Endodermal cell (in vitro differentiated cells): ENCODE measurements around the gene CAMTA1. TPM values are rescaled to one million over a fixed set of nuclear protein-coding genes. Genes with fewer than 3 reads are reported as not detected.

Experiments used
- DNase-seq: peaks from one replicate; pipeline ENCODE4 v3.0.0-alpha.2; 2017
- H3K27ac ChIP-seq: 2 replicates; pipeline ENCODE4 v1.5.1; 2013; ENCODE audit warnings: mild to moderate bottlenecking, low read depth, low read length, moderate library complexity
- H3K27me3 ChIP-seq: 2 replicates; pipeline ENCODE4 v1.6.1; 2013; ENCODE audit warnings: mild to moderate bottlenecking, low read length, moderate library complexity; ENCODE audit not compliant: insufficient read depth, control insufficient read depth, poor library complexity, severe bottlenecking
- H3K36me3 ChIP-seq: 2 replicates; pipeline ENCODE4 v1.7.0; 2013; ENCODE audit warnings: mild to moderate bottlenecking, low read length, moderate library complexity; ENCODE audit not compliant: control insufficient read depth, insufficient read depth
- H3K4me1 ChIP-seq: one replicate; pipeline ENCODE4 v1.7.0; 2013; ENCODE audit warnings: low read length; ENCODE audit not compliant: control insufficient read depth, insufficient read depth
- H3K4me3 ChIP-seq: 2 replicates; pipeline ENCODE4 v1.5.1; 2013; ENCODE audit warnings: mild to moderate bottlenecking, low read length, moderate library complexity
- H3K9ac ChIP-seq: 2 replicates; pipeline ENCODE4 v1.6.1; 2013; ENCODE audit warnings: mild to moderate bottlenecking, low read length, moderate library complexity; ENCODE audit not compliant: poor library complexity, severe bottlenecking; ENCODE audit errors: extremely low read depth
- H3K9me3 ChIP-seq: 2 replicates; pipeline ENCODE4 v1.6.1; 2013; ENCODE audit warnings: mild to moderate bottlenecking, low read length, moderate library complexity; ENCODE audit not compliant: control insufficient read depth
- H3K27ac Mint-ChIP-seq: 2 replicates; pipeline ENCODE4 v1.8.0; 2020; ENCODE audit warnings: mixed read lengths
- H3K27me3 Mint-ChIP-seq: 2 replicates; pipeline ENCODE4 v1.8.0; 2021; ENCODE audit warnings: mild to moderate bottlenecking, mixed read lengths; ENCODE audit not compliant: insufficient read depth
- H3K36me3 Mint-ChIP-seq: 2 replicates; pipeline ENCODE4 v1.8.0; 2020; ENCODE audit warnings: low read depth, mixed read lengths
- H3K4me1 Mint-ChIP-seq: 2 replicates; pipeline ENCODE4 v1.8.0; 2020; ENCODE audit warnings: mixed read lengths
- H3K4me3 Mint-ChIP-seq: 2 replicates; pipeline ENCODE4 v1.8.0; 2020; ENCODE audit warnings: mild to moderate bottlenecking, moderate library complexity, mixed read lengths
- H3K9me3 Mint-ChIP-seq: 2 replicates; pipeline ENCODE4 v1.8.0; 2020; ENCODE audit warnings: mild to moderate bottlenecking, mixed read lengths
- WGBS, 2 experiments: methylation state at CpG; one replicate each; pipeline versions ENCODE4 v1.1.5 to v1.1.7; 2013; ENCODE audit warnings: missing lambda C conversion rate in 2 of 2, mixed read lengths in 1 of 2; ENCODE audit not compliant: insufficient coverage in 1 of 2, insufficient read length in 1 of 2; 5-methylcytosine and 5-hydroxymethylcytosine counted together
- total RNA-seq, 2 donors: library from RNA; stranded (reverse); fragmentation: NEBNext Ultra II Directional in 1 of 2; extraction: Animal tissue kit (Norgen Biotek cat#: 25700) in 1 of 2; gene quantifications; 2 replicates in 1 of 2; 3 replicates in 1 of 2; pipeline ENCODE4 v1.2.1, GENCODE V29; 2021
- TF ChIP-seq, protein P1 (sequence below): fragments of 200-600 bp; sonication (generic); conservative IDR thresholded peaks from 2 replicates; pipeline ENCODE4 v1.5.0; 2021; ENCODE audit warnings: antibody characterized with exemption, mild to moderate bottlenecking

Gene CAMTA1
- total RNA-seq, 2 donors from 2014 or later: 123 to 137 TPM

DNA sequence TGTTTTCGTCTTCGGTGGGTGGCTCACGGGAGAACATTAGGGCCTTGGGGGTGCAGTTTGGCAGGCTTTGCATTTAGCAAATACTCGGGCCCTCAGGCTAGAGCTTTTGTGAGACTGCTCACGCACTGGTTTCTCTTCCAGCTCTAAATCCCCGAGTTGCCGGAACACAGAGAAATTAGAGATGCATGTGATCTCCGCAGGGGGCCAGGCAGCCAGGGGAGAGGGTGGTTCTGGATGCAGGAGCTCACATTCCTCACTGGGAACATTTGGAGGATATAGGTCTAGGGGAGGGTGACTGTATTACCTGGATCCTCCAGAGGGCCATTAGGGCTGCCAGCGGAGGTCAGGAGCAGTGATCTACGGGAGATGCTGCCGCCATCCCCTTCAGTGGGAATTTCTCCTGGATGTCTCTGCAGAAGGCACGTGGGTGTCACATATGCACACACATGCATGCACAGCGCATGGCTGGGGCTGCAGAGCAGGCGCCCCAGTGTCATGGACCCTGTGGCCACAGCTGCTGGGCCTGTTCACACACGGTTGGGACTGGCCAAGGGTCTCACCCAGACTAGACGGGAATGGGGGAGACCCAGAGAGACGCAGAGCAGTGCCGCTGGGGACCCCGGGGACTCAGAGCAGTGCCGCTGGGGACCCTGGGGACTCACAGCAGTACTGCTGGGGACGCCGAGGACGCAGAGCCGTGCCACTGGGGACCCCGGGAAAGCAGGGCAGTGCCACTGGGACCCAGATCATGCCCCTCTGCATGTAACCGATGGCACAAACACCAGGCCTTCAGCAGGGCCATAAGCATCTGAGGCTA lies 258.7 kb downstream of the CAMTA1 start:
- no peak overlapping the region for H3K4me3 Mint-ChIP-seq
- peak; percentile 64 for DNase-seq
- no peak overlapping the region for H3K27ac Mint-ChIP-seq
- Histone ChIP-seq H3K4me1 (no peaks in the 10 kb centered on the region), H3K4me3 (no peak overlapping the region), H3K36me3 (no peaks in the 10 kb centered on the region), H3K9me3 (no peaks in the 10 kb centered on the region), H3K27me3 (no peaks in the 10 kb centered on the region), H3K27ac (no peak overlapping the region), H3K9ac (no peak overlapping the region)
- peaks cover 3% of the 10 kb centered on the region for H3K4me1 Mint-ChIP-seq
- TF ChIP-seq, protein P1, sequence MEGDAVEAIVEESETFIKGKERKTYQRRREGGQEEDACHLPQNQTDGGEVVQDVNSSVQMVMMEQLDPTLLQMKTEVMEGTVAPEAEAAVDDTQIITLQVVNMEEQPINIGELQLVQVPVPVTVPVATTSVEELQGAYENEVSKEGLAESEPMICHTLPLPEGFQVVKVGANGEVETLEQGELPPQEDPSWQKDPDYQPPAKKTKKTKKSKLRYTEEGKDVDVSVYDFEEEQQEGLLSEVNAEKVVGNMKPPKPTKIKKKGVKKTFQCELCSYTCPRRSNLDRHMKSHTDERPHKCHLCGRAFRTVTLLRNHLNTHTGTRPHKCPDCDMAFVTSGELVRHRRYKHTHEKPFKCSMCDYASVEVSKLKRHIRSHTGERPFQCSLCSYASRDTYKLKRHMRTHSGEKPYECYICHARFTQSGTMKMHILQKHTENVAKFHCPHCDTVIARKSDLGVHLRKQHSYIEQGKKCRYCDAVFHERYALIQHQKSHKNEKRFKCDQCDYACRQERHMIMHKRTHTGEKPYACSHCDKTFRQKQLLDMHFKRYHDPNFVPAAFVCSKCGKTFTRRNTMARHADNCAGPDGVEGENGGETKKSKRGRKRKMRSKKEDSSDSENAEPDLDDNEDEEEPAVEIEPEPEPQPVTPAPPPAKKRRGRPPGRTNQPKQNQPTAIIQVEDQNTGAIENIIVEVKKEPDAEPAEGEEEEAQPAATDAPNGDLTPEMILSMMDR: no peak
- no peaks in the 10 kb centered on the region for H3K27me3 Mint-ChIP-seq
- H3K9me3 Mint-ChIP-seq: no peaks in the 10 kb centered on the region
- H3K36me3 Mint-ChIP-seq: no peaks in the 10 kb centered on the region
- 89 to 92% methylated on average over 19 to 26 of the region's 26 CpGs for WGBS, 2 experiments

GRCh38 chr1:7045897-7046296 lies 260.6 kb downstream of the CAMTA1 start:
- Histone ChIP-seq H3K9me3 (no peaks in the 10 kb centered on the region), H3K27me3 (no peaks in the 10 kb centered on the region), H3K4me1 (no peaks in the 10 kb centered on the region), H3K27ac (no peak overlapping the region), H3K9ac (no peak overlapping the region), H3K4me3 (no peak overlapping the region), H3K36me3 (no peaks in the 10 kb centered on the region)
- H3K9me3 Mint-ChIP-seq: no peaks in the 10 kb centered on the region
- no peak overlapping the region for H3K27ac Mint-ChIP-seq
- peaks cover 3% of the 10 kb centered on the region for H3K4me1 Mint-ChIP-seq
- DNase-seq: no peak
- 81% methylated on average over 1 of the region's 1 CpG; no CpG with 5 or more reads in 1 of the 2 experiments for WGBS, 2 experiments
- no peaks in the 10 kb centered on the region for H3K36me3 Mint-ChIP-seq
- no peak overlapping the region for H3K4me3 Mint-ChIP-seq
- no peaks in the 10 kb centered on the region for H3K27me3 Mint-ChIP-seq
- TF ChIP-seq, protein P1: no peak

DNA sequence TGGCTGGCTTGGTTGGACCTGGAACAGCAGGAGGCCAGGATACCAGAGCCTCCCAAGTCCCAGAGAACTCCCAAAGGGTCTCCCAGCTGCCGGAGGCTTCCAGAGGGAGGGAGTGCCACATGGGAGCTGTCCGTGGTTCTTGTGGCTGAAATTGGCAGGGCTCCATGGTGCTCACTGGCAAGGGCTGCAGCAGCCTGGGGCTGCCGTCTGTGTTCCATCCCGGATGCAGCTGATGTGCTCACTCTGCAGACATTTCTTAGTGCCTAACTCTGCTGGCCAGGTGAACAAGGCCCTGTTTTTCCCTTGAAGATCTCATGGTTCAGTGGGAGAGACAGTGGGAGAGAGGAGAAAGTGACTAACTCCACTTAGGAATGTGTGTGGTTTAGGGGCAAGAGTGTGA lies 261.1 kb downstream of the CAMTA1 start:
- no peak overlapping the region for H3K4me3 ChIP-seq
- Mint-ChIP-seq H3K27me3 (no peaks in the 10 kb centered on the region), H3K27ac (no peak overlapping the region), H3K4me3 (no peak overlapping the region), H3K36me3 (no peaks in the 10 kb centered on the region), H3K9me3 (no peaks in the 10 kb centered on the region), H3K4me1 (peaks cover 3% of the 10 kb centered on the region)
- no peak overlapping the region for H3K9ac ChIP-seq
- WGBS, 2 experiments: 46 to 70% methylated on average over 2 to 4 of the region's 4 CpGs
- H3K4me1 ChIP-seq: no peaks in the 10 kb centered on the region
- no peaks in the 10 kb centered on the region for H3K36me3 ChIP-seq
- TF ChIP-seq, protein P1: no peak
- H3K9me3 ChIP-seq: no peaks in the 10 kb centered on the region
- H3K27me3 ChIP-seq: no peaks in the 10 kb centered on the region
- H3K27ac ChIP-seq: no peak overlapping the region
- peak; percentile 90 for DNase-seq
